SHP77 treated with DMSO at 0.1 percent for 48 hours (cell line): ENCODE data around the gene UQCC3.
"Not testable (repeated sequence)": the region's sequence is repeated elsewhere in the genome, so short reads cannot be mapped to it uniquely, and the experiment has no call there.

ENCODE experiments used
- DNase-seq: peaks from one replicate; lab custom pipeline; 2025; lab: John Stamatoyannopoulos, UW

UQCC3 gene

DNA sequence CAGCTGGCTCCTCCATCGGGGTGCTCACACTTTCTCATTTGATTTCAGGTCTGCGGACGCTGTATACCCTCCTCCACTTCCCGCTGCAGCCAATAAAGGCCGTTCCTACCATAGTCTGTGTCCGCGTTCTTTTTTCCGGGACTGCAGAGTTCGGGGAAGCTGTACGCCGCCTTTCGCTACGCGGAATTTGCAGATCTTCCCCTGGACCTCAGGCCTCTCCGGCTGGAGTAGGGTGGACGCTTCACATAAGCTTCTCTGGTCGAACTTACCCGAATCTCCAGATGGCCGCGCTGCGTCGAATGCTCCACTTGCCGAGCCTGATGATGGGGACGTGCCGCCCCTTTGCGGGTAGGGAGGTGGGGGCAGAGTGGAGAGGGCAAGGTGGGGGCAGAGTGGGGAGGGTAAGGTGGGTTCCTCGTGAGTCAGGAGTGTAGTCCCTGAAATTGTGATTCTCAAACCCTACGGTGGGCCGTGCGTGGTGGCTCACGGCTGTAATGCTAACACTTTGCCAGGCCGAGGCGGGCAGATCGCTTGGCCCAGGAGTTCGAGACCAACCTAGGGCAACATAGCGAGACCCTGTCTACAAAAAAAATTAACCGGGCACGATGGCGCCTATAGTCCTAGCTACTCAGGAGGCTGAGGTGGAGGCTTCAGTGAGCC is 5.7 kb upstream of the UQCC3 start:
- no peak for DNase-seq

DNA sequence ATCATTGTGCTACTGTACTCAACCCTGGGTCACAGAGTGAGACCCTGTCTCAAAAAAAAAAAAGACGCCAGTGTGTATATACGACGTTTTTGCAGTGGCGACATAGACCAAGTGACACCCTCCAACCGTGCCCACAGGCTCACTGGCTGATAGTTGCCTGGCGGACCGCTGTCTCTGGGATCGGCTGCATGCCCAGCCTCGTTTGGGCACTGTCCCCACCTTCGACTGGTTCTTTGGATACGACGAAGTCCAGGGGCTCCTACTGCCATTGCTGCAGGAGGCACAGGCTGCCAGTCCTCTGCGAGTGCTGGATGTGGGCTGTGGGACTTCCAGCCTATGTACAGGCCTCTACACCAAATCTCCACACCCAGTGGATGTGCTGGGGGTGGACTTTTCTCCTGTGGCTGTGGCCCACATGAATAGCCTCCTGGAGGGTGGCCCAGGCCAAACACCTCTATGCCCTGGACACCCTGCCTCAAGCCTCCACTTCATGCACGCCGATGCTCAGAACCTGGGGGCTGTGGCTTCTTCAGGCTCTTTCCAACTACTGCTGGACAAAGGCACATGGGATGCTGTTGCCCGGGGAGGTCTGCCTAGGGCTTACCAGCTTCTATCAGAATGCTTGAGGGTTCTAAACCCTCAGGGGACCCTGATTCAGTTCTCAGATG is 5.1 kb upstream of the UQCC3 start:
- DNase-seq = no peak

DNA sequence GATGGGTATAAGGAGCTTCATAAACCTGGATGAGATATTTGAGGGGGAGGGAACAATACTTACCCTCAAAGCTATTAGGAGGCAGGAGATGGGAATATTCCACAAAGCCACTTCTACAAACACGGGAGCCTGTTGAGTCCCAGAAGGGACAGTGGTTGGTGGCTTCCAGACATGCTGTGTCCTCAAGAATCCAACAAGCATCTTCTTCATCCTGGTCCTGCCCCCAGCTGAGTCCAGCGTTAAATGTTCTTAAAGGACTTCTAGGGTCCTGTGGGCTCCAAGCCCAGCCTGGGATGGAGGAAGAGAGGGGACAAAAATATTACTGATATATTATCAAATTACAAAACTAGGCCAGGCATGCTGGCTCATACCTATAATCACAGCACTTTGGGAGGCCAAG is 4.0 kb upstream of the UQCC3 start:
- DNase-seq = no peak

DNA sequence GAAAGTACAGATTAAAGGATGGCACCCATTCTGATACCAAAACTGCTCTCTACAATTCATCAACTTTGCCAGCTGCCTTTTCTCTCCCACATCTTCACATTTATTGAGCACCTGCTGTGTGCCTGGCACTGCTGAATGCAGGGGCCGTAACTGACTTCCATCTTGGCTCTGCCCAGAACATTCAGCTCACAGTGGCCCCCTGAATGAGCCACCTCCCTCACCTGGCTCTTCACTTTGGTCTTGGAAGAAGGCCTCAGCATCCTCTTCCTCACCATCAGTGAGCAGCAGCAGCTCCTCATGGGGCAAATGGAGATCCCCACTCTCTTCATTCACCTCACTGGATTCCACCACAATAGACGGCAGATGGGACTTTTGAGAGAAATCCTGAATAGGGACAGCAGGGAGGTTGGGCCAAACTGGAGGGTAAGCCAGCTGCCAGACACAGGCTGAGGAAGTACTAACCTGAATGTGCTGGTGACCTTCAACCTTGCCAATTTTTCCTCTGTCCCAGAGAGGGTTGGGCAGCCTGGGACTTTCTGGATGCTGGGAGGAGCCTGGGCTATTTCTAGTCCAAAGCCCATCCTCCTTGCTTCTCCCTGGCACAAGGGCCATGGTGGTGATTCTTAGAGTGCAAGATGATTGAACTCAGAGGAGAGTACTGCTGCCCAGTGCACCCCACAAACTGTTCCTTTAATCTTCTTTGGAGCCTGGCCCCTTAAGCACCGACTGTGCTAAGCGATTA is 1.9 kb upstream of the UQCC3 start:
- no peak for DNase-seq

DNA sequence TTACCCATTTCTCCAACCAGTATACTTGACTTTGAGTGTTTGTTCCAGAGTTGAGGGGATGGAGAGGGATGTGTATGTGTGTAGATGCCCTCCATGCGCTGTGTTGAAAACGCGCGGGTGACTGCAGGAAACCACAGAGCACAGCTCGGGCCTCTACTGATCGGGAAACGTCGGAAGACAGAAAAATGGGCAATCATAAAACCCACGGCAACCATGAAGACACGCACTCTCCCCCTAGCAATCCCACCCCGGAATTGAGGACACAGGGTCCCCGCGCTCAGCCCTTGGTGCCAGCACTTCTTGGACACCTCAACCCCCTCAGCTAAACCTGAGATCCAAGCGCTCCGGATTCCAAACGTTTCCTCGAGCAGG is 251 bp upstream of the UQCC3 start:
- DNase-seq = no peak

DNA sequence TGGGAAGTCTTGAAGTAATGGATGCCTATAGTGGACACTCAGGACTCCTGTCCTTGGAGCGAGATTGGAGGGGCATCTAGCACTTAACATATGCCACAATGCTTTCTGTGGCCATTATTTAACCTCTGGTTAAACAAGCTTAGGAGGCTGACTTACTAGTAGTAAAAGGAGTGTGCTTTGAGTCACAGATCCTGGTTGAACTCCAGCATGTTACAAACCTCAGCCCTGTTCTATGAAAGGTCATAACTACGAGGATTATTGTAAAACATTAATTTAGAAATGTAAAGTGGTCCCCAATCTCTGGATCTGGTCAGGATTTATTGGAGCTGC is 1.7 kb downstream of the UQCC3 start:
- DNase-seq = no peak

DNA sequence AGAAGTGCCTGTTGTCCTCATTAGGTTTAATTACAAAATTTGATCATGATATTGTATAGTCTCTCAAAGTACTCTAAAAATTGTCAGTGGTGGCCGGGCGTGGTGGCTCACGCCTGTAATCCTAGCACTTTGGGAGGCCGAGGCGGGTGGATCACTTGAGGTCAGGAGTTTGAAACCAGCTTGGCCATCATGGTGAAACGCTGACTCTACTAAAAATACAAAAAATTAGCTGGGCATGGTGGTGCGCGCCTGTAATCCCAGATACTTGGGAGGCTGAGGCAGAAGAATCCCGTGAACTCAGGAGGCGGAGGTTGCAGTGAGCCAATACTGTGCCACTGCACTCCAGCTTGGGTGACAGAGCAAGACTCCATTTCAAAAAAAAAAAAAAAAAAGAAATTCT is 3.9 kb downstream of the UQCC3 start:
- not testable (repeated sequence) for DNase-seq

DNA sequence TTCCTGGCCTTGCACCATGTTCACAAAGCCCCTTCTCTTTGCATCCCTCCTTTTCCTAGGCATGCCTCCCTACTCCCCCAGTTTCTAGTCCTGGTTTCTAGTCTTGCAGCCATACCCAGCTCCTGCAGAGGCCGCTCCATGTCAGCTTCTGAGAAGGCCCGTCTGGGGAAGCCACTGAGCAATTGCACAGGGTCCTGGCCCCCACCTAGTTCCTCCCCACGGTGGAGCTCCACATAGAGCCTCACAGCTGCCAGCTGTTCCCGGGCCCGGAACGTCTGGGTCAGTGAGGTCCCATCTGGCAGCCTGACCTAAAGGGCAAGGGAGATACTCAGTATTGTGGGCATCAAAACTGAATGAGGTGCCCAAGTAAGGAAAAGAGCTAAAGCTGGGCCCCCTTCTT is 5.2 kb downstream of the UQCC3 start:
- DNase-seq = no peak

DNA sequence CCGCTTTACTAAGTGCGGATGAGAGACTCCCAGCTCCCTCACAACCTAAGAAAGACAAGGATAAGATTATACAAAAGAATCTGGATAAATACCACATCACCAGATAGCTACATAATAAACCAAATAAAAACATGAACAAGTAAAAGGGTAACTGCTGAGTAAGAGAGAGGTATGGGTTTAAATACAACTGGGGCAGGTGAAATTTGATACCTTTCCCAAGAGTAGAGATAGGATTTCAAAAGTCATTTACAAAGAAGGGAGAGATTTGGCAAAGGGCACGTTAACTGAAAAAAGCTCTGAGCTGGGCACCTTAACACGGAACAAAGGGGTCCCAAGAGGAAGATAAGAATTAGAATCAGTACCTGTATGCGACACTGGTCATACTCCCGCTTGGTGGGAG is 5.7 kb downstream of the UQCC3 start:
- no peak for DNase-seq

DNA sequence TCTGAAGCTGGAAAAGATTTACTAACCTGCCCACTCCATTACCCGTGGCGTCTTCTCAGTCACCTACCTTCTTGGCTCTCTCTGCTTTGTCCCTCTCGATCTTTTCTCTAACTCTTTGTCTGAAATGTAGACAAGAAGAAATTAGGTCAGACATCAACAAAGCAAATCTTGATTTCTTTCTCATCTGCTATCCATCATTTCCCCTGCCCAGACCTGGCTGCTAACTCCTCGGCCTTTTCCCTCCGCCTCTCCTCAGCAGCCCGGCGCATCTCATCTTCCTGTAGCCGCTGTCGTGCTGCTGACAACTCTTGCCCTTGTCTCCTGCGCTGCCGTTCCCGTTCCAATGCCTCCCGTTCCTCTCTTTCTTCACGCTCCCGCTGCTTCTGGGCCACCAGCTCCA is 6.2 kb downstream of the UQCC3 start:
- DNase-seq = no peak

DNA sequence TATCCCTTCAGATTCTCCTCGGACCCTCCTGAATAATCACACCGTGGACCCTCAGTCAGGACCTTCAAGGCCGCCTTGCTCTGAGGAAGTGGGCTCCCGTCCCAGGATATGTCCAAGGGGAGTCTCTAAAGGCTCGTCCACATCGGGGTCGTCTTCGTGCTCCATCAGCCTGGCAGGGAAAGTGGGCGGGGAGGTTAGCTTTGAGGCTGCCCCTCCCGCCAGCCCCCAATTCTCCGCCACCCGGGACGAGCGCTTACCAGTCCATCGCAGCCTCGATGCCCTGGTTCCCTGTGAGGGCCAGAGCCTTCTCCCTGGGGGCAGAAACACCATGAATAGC is 6.9 kb downstream of the UQCC3 start:
- DNase-seq = no peak

DNA sequence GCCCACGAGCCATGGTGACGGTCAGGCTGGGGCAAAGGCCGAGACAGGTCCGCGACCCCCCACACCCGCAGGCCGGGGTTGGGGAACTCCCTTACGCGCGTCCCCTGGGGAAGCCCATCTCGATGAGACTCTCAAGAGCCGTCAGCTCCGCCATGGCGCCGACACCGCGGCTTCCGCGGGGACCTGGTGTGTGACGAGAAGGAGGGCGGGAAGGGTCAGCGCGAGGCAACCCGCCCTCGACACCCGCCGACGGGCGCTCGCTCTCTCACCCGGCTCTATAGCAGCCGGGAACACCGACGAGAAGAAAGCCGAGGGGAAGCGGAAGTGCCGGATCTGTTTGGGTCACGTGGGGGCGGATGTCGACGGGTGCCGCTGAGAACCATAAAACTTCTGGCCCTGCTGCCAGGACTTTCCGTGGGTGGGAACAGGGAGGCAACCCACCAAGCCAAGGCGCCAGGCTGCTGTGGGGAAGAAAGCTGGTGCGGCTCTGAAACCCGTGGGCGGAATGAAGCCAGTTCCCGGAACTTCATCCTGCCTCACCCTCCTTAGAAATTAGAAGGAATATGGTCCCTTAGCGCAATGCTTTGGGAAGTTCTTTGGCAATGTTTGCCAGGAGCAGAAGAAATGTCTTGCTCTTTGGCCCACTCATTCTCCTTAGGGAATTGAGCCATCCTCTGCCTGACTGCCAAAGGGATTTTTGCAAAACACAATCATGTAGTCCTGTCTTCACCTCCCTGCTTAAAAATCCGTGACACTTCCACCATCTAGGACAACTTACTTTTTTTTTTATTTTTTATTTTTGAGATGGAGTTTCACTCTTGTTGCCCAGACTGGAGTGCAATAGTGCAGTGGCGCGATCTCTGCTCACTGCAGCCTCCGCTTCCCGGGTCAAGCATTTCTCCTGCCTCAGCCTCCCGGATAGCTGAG is 7.6 kb downstream of the UQCC3 start, which contains the start of gene UBXN1:
Gene UBXN1 (minus strand): TSS at position 304 of the 927 bp plus-strand sequence. CDS start 150 bp downstream, at position 154.
- DNase-seq = peak; percentile 74

DNA sequence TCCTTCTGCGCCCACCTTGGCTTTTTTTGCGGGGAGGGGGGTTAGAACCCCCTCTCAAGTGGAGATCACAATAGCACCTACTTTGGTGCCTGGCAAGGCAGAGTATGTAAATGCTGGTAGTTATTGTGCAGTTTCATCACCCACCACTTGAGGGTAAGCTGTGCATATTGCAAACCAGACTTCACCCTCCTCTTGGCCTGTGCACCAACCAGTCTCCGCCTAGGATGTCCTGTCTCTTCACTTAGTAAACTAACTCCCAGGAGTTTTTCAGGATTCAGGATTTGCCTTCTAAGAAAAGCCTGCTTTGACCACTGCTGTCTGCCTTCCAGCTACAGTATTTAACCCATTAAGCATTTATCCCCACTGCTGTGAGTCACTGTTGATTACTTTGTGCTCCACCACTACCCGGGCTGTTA is 9.4 kb downstream of the UQCC3 start:
- peak; percentile 78 for DNase-seq

DNA sequence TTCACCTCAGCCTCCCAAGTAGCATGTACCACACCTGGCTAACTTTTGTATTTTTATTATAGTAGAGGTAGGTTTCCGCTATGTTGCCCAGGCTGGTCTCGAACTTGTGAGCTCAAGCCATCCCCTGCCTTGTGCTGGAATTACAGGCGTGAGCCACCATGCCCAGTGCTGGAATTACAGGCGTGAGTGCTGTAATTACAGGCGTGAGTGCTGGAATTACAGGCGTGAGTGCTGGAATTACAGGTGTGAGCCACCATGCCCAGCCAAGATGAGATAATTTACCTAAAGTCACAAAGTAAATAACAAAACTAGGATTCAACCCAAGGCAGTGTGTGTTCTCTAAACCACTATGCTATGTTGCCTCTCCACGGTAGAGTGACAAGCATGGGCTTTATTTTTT is 11.0 kb downstream of the UQCC3 start:
- no peak for DNase-seq

DNA sequence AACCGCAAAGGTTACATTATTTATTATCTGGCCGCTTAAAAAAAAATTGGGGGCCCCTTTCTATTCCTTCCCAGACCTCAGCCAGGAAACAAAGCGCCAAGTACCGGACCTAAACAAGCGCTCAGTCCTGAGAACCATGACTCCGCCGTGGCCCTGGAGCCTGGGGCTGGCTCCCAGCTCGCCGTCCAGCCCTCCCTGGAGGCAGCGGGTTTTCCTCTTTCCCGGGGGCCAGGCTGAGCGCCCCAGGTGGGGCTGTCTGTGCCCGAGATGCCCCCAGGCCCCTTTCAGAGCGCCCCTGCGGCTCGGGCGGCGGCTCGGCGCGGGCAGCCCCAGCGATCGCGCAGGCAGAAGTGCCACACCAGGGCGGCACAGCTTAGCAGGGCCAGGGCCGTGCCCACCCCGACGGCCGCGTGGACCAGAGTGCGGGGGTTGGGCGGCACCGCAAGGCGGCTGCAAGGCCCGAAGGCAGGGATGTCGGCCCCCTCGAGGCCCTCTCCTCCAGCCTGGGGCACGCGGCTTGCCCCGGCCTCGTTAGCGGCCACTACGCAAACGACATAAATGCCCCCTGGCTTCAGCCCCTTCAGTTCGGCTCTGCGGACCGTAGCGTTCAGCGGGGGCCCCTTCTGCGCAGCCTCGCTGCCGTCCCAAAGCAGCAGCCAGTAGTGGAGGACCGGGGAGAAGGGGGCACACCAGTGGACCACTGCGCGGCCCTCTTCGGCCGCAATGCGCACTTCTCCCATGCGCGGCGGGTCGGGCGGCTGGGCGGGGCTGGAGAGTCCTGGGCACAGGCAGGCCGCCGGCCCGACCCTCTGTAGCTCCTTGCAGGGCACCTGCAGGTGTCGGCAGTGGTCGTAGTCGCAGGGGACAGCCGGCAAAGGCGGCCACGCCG is 16.3 kb downstream of the UQCC3 start:
- no peak for DNase-seq

DNA sequence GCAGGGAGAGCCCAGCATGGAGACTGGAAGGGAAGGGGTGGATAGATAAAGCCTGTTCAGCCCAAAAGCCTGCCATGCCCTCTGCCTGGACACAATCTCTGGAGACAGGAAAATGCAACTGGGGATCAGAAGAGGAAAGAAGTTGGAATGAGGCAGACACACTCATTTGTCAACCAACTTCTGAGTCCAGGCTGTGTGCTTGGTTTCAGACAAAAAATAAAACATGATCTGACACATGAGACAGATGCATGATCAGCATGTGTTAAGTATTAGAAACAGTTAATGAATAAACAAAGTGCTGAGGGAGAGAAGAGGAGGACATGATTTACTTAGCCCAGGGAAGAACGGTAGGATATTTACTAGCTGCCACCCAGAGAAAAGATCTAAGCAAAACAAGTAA is 17.0 kb downstream of the UQCC3 start:
- DNase-seq = no peak

DNA sequence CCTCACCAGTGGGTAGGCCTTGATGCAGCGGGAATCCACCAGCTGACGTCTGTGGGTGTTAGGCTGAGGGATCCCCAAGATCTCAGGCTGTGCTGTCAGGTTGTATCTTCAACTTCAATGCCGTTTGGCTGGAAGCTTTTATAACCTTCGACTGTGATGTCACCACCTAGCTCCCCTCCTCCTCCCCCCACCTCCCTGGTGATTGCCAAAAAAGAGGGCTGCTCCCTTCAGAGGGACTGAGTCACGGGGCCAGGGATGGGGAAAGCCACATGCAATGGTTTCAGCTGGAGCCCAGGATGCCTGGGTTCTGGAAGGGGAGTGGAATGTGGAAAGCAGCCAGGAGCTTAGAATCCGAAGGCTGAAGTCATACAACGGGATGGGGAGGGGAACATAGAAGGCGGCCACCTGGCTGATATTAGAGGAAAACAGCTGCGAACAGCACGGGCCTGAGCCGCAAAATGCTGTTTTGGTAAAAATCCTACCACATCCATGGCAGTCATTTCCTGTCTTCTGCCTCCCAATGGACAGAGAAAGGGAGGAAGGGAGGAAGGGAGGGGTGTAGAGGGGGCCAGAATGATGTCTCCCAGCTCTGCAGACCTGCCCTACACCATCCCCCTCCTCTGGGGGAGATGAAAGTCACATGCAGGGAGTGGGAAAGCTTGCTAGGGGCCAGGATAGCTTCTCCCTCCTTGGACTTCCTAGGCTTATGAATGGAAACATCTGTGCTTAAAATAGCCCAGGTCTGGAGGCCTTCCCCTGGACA is 18.1 kb downstream of the UQCC3 start, which contains the start of gene LRRN4CL:
Gene LRRN4CL (minus strand): TSS at position 110 of the 763 bp plus-strand sequence. CDS start 1,022 bp downstream, outside the sequence.
- DNase-seq = no peak

DNA sequence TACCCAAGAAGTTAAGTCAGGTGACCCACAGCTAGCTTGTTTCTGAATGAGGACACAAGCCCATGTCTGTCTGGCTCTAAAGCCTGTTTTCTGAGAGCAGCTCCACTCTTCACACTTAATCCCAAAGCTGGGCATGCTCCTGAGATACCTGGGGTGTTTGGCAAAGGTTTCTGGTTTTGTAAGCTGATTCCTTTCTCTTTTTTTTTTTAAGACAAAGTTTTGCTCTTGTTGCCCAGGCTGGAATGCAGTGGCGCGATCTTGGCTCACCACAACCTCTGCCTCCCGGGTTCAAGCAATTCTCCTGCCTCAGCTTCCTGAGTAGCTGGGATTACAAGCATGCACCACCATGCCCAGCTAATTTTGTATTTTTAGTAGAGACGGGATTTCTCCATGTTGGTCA is 22.2 kb downstream of the UQCC3 start:
- not testable (repeated sequence) for DNase-seq

DNA sequence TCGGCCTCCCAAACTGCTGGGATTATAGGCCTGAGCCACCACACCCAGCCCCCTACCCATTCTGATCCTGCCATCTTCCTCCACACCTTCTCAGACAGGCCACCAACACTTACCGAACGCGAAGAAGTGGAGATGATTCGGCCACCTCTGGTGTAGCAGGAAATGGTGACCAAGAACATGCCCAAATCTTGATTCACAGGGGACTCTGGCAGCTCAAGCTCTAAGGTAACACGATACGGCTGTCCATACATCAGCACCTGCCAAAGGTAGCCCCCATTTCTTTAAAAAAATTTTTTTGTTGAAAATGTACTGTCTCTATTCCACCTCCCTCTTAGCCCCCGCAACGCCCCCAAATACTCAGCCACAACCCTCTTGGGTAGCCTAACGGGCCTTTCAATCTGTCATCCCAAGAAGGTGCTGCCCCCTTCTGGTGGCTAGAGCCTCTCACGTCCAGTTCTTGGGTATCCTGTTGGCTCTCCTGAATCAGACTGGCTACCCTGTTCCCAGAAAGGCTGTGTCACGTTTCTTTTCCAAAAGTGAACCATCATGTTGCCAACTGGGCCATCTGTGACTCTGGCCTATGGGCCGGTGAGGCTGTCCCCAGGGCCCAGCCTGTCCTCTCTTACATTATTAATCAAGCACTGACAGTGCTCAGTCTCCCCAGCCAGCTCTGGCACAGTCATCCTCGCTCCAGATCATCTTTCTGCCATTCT is 23.1 kb downstream of the UQCC3 start:
- DNase-seq = peak; percentile 29

DNA sequence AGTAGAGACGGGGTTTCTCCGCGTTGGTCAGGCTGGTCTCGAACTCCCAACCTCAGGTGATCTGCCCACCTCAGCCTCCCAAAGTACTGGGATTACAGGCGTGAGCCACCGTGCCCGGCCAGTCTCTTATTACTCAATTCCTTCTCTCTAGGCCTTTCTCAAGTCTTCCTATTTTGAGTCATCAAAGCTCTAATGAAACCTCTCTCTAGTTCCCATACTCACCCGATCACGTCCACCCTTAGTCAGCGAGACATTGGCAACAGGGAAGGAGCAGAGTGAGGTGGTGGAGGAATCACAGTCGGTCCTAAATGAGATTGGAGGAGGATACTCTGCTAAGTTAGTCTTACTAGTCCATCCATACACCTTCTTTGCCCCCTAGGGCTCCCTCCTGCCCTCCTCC is 30.8 kb downstream of the UQCC3 start:
- no peak for DNase-seq
